KMS-11 (cell line): ENCODE data around the gene NIPA2.

Experiments used
- H2AFZ ChIP-seq: fragments of 200-600 bp; sonication (generic); 2 replicates; pipeline ENCODE4 v1.6.1; 2016; ENCODE audit warnings: antibody characterized with exemption, mixed run types, low read depth
- H3K27ac ChIP-seq: fragments of 200-600 bp; sonication (generic); 2 replicates; pipeline ENCODE4 v1.6.1; 2016; ENCODE audit warnings: mild to moderate bottlenecking, mixed run types
- H3K27me3 ChIP-seq: fragments of 200-600 bp; sonication (generic); 2 replicates; pipeline ENCODE4 v1.6.1; 2017; ENCODE audit warnings: mild to moderate bottlenecking, low read depth, mixed run types, moderate library complexity; ENCODE audit not compliant: insufficient read depth
- H3K36me3 ChIP-seq: fragments of 200-600 bp; sonication (generic); 2 replicates; pipeline ENCODE4 v1.6.1; 2017; ENCODE audit warnings: mild to moderate bottlenecking, mixed run types; ENCODE audit not compliant: insufficient read depth
- H3K4me1 ChIP-seq: fragments of 200-600 bp; sonication (generic); 2 replicates; pipeline ENCODE4 v1.6.1; 2016; ENCODE audit warnings: mild to moderate bottlenecking, low read depth, mixed run types; ENCODE audit not compliant: poor library complexity, severe bottlenecking
- H3K4me2 ChIP-seq: fragments of 200-600 bp; sonication (generic); 2 replicates; pipeline ENCODE4 v1.7.0; 2016; ENCODE audit warnings: mild to moderate bottlenecking, mixed run types
- H3K4me3 ChIP-seq: fragments of 200-600 bp; sonication (generic); IDR thresholded peaks from 2 replicates; pipeline ENCODE4 v1.6.1; 2017; ENCODE audit warnings: low read depth, low read length, mixed read lengths; ENCODE audit not compliant: insufficient read depth
- H3K79me2 ChIP-seq: fragments of 200-600 bp; sonication (generic); 2 replicates; pipeline ENCODE4 v1.6.1; 2016; ENCODE audit warnings: low read depth, mixed run types; ENCODE audit not compliant: insufficient read depth
- H3K9ac ChIP-seq: fragments of 200-600 bp; sonication (generic); 2 replicates; pipeline ENCODE4 v1.6.1; 2016; ENCODE audit warnings: mild to moderate bottlenecking, mixed run types
- H4K20me1 ChIP-seq: fragments of 200-600 bp; sonication (generic); 2 replicates; pipeline ENCODE4 v1.6.1; 2016; ENCODE audit warnings: mild to moderate bottlenecking, mixed run types; ENCODE audit not compliant: insufficient read depth
- CTCF ChIP-seq: fragments of 200-600 bp; sonication (generic); conservative IDR thresholded peaks from 2 replicates; pipeline ENCODE4 v1.6.1; 2017; ENCODE audit warnings: low read depth, mild to moderate bottlenecking, antibody characterized with exemption, low read length, moderate library complexity, mixed read lengths

NIPA2 gene

GRCh38 chr15:22902046-22902445 lies 63.6 kb downstream of the NIPA2 start:
- H3K79me2 ChIP-seq, result no peaks in the 10 kb centered on the region
- H3K27ac ChIP-seq, result no peak overlapping the region
- no peak overlapping the region for H3K4me3 ChIP-seq
- H3K4me1 ChIP-seq, result no peaks in the 10 kb centered on the region
- no peak for TF ChIP-seq CTCF
- no peaks in the 10 kb centered on the region for H3K27me3 ChIP-seq
- no peak overlapping the region for H2AFZ ChIP-seq
- no peaks in the 10 kb centered on the region for H4K20me1 ChIP-seq
- no peak overlapping the region for H3K4me2 ChIP-seq
- no peak overlapping the region for H3K9ac ChIP-seq
- no peaks in the 10 kb centered on the region; the same call in 1 of the 2 replicates for H3K36me3 ChIP-seq

- no peak for TF ChIP-seq CTCF
- Histone ChIP-seq H3K4me2 (no peak overlapping the region), H3K4me3 (no peak overlapping the region), H3K9ac (no peak overlapping the region), H4K20me1 (no peaks in the 10 kb centered on the region), H2AFZ (no peak overlapping the region), H3K4me1 (no peaks in the 10 kb centered on the region), H3K27me3 (no peaks in the 10 kb centered on the region), H3K79me2 (no peaks in the 10 kb centered on the region), H3K36me3 (no peaks in the 10 kb centered on the region; the same call in 1 of the 2 replicates), H3K27ac (no peak overlapping the region)
These were observed 64.1 kb downstream of the NIPA2 start for GRCh38 chr15:22902578-22902977.

GRCh38 chr15:22902981-22903380 lies 64.5 kb downstream of the NIPA2 start:
- no peak overlapping the region for H2AFZ ChIP-seq
- H3K27me3 ChIP-seq, result no peaks in the 10 kb centered on the region
- no peak overlapping the region for H3K4me2 ChIP-seq
- H3K9ac ChIP-seq, result no peak overlapping the region
- H3K4me1 ChIP-seq, result no peaks in the 10 kb centered on the region
- no peak for TF ChIP-seq CTCF
- no peak overlapping the region for H3K4me3 ChIP-seq
- no peaks in the 10 kb centered on the region for H3K79me2 ChIP-seq
- H4K20me1 ChIP-seq, result no peaks in the 10 kb centered on the region
- no peak overlapping the region for H3K27ac ChIP-seq
- H3K36me3 ChIP-seq, result no peaks in the 10 kb centered on the region; the same call in 1 of the 2 replicates

- Histone ChIP-seq H3K4me2 (no peak overlapping the region), H3K9ac (no peak overlapping the region), H3K79me2 (no peaks in the 10 kb centered on the region), H3K4me1 (no peaks in the 10 kb centered on the region), H2AFZ (no peak overlapping the region), H3K4me3 (no peak overlapping the region), H4K20me1 (no peaks in the 10 kb centered on the region), H3K27me3 (no peaks in the 10 kb centered on the region), H3K27ac (no peak overlapping the region), H3K36me3 (no peaks in the 10 kb centered on the region; the same call in 1 of the 2 replicates)
- no peak for TF ChIP-seq CTCF
These were observed 65.0 kb downstream of the NIPA2 start for GRCh38 chr15:22903427-22903826.
